HG02885 (cell line): ENCODE measurements around the gene ABI1.
A peak's percentile ranks its signal among the peaks of the same experiment; 100 is the strongest.

Source experiments
- ATAC-seq: cut with Tn5 transposase; IDR thresholded peaks from one replicate; pipeline ENCODE4 v1.9.1; 2021; ENCODE audit warnings: mild to moderate bottlenecking; ENCODE audit not compliant: unreplicated experiment, poor library complexity

ABI1 gene

DNA sequence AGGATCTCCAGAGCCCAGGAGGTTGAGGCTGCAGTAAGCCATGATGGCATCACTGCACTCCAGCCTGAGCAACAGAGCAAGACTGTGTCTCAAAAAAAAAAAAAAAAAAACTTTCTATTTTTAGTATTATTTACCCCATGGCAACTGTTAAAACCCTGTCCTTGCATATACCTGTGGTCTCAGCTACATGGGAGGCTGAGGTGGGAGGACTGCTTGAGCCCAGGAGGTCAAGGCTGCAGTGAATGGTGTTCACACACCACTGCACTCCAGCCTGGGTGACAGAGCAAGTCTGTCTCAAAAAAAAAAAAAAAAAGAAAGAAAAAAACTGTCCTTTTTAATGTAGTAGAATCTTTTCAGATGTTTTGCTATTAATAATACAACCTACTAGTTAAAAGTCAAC lies 3.2 kb downstream of the ABI1 start:
- ATAC-seq, result peak; percentile 6

DNA sequence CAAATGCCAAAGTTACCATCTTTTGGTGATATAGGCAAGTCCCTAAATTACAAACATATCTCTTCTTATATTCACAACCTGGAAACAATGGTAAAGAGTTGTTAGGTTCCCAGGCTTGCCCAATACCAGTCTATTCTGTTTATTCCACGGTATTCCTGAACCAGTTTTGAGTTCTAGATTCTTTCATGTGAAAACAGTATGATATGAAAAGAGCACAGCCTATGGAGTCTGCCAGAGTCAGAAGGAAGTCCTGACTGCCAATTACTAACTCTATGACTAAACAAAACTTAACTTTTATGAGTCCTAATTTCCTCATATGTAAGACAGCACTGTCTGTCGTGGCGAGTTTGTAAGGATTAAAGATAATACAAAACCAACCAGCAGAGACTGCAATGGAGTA lies 5.6 kb downstream of the ABI1 start:
- no peak for ATAC-seq

DNA sequence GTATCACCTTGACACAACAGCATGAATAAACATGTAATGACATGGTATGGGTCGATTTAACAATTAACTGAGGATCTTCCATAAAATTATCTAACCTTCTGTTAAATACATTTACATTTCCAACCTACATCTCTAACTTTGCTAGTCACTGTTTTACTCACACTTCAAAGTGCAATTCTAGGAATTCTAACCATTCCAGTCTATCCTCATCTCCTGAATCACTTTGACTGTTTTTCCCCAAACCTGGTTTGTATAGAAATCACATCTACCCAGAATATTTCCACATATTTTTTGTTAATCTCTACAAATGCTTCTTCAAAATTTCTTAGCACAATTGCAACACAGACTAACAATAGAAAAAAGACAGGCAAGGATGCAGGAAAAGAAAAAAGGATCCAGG lies 6.2 kb downstream of the ABI1 start:
- ATAC-seq, result no peak

DNA sequence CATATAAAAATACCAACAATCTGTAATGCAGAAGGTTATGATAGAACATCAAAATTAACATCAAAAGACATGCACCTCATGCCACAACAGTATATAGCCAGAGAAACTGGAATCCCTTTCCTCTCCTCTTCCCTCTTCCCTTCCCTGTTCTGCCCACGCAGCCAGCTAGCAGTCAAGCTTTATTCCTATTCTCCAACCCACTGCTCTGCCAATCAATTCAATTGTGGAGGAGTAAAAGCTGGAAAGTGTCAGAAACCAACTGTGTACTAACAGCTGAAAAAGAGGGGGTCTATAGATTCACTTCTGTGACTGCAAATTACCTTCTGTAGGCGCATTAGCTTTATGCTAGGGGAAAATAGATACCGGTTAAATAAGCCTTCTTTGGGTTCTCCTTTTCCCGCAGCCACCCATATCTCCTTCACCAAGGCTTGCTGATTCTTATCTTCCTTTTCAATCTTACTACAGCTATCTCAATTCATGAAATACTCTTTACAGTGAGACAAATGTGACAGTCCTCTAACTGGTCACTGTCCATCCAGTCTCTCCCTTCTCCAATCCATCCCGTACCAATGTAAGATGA lies 16.3 kb downstream of the ABI1 start:
- no peak for ATAC-seq

DNA sequence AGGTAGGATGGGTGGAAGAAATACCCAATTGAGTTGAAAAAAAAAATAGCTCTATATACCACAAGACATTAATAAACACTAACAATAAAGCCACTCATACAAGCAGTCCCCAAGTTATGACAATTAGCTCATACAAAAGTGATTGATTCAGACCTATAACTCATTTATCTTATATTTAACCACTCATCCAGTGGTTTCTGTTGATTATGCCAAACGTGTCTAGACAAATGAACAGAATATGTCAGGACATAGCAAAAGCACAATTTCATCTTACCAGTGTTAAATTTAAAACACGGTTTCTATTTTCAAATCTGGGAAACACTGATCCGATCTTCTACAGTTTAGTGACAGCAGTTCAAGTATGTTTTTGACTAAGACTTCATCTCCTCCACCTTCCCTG lies 17.0 kb downstream of the ABI1 start:
- ATAC-seq, result no peak

DNA sequence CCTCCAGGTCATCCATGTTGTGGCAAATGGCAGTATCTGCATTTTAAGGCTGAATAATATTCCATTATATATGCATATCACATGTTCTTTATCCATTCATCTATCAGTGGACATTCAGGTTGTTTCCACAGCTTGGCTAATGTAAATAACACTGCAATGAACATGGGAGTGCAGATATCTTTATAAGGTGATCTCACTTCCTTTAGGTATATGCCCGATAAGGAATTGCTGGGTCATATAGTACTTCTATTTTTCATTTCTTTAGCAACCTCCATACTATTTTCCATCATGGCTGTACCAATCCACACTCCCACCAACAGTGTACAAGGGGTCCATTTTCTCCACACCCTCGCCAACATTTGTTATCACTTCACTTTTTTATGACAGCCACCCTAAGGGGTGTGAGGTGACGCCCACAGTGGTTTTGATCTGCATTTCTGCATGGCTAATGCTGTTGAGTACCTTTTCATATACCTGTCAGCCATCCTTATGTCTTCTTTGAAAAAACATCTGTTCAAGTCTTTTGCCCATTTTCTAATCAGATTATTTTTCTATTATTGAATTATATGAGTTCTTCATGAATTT lies 18.9 kb downstream of the ABI1 start:
- no peak for ATAC-seq

DNA sequence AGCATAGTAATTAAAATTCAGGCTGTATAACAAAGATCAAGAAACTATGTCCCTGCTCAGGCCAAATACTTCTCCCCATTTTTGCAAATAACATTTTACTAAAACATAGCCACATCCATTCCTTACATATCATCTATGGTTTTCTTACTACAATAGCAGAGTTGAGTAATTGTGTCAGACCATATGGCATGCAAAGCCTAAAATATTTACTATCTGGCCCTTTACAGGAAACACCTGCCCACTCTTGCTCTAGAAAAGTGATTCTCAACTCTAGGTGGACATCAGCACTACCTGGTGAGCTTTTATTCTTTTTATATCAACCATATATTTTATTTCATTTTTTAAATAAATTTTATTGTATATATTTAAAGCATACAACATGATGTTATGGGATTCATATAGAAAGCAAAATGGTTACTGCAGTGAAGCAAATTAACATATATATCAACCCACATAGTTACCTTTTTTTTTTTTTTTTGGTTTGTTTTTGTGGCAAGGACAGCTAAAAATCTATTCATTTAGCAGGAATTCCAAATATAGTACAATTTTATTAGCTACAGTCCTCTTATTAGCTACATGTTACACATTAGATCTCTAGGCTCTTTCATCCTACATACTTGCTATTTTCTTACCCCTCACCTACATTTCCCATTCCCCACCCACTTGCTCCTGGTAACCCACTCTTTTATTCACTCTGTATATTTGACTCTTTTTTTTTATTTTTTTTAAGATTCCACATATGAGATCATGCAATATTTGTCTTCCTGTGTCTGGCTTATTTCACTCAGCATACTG lies 19.6 kb downstream of the ABI1 start:
- ATAC-seq, result peak; percentile 66

DNA sequence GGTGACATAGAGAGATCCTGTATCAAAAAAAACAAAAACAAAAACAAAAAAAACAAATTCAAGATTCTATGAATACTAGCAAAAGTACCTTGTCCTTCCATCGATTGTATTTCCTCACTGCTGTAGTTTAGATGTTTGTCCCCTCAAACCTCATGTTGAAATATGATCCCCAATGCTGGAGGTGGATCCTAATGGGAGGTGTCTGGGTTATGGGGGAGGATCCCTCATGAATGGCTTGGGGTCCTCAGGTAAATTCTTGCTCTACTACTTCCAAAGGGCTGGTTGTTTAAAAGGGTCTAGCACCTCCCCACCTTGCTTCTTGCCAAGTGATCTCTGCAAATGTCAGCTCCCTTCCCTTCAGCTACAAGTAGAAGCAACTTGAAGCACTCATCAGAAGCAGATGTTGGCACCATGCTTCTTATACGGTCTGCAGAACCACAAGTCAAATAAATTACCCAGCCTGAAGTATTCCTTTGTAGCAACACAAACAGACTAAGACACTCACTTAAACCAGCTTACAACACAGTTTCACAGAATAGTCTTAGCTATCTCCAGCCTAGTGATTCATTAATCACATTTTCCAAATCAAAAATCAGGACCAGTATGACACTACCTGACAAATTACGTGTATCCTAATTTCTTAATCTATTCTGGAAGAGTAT lies 20.7 kb downstream of the ABI1 start:
- no peak for ATAC-seq

DNA sequence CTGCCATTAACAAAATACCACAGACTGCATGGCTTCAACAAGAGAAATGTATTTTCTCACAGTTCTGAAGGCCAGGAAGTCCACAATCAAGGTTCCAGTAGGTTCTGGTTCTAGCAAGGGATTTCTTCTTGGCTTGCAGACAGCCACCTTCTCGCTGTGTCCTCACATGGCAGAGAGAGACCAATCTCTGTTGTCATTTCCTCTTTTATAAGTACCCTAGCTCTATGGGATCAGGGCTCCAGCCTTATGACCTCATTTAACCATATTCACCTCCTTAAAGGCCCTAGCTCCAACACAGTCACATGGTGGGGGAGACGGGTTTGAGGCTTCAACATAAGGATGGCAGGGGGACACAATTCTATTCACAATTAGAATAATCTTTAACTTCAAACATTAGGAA lies 23.6 kb downstream of the ABI1 start:
- ATAC-seq, result no peak

DNA sequence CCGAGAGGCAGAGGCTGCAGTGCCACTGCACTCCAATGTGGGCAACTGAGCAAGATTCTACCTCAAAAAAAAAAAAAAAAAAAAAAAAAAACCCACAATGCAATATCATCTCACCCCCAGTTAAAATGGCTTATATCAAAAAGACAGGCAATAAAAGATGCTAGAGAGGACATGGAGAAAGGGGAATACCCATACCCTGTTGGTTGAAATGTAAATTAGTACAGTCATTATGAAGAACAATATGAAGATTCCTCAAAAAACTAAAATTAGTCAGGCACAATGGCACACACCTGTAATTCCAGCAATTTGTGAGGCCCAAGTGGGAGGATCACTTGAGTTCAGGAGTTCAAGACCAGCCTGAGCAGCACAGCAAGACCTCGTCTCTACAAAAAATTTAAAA lies 25.7 kb downstream of the ABI1 start:
- no peak for ATAC-seq

DNA sequence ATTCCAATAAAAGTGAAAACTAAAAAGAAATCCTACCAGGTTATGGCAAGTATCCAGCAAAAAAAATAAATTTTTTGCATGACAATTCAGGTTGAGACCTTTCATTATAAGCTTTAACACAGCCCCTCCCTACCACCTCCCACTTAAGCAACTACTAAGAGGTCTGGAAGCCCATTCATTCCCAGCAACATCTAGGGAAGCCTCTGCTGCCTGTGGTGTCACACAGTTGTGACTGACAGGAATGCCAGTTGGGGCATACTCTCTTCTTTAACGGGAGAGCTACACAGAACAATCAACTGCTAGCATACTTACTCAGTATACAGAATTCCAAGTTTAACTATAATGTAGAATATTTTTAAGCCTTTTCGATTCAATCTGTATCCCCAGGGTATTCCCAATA lies 27.8 kb downstream of the ABI1 start:
- no peak for ATAC-seq

DNA sequence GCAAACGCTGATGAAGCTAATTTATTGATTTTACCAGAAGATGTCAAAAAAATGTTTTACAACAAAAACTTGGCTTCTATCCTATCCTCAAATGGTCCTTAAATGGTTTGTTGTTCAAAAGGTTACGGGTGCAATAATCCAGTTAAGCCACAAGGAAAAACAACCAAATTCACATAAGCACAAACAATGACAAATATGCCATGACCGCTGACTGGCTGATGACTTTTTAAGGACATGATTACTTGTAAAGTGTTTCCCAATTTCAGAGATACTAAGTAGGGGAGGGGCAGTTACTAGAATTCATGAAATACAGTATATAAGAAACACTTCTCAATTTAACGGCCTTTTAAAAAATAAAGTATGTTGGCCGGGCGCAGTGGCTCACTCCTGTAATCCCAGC lies 28.8 kb downstream of the ABI1 start:
- ATAC-seq, result no peak

DNA sequence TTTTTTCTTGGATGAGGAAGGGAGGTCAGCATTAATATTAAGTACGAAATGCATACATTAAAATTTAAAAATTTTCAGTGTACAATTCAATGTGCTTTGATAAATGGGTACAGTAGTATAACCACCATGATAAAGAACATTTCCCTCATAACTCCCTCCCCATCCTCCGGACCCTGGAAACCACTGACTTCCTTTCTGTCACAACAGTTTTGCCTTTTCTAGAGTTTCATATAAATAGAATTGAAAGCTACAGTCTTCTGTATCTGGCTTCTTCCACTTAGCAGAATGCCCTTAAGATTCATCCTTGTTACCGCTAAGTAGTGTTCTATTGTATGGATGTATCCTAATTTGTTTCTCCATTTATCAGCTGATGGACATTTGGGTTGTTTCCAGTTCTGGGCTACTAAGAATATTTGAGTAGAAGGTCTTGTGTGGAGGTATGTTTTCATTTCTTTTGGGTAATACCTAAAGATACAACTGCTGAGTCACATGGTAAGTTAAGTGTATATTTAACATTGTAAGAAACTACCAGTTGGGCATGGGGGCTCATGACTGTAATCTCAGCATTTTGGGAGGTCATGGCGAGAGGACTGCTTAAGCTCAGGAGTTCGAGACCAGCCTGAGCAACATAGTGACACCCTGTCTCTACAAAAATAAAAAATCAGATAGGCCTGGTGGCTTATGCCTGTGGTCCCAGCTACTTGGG lies 30.8 kb downstream of the ABI1 start:
- ATAC-seq, result no peak

DNA sequence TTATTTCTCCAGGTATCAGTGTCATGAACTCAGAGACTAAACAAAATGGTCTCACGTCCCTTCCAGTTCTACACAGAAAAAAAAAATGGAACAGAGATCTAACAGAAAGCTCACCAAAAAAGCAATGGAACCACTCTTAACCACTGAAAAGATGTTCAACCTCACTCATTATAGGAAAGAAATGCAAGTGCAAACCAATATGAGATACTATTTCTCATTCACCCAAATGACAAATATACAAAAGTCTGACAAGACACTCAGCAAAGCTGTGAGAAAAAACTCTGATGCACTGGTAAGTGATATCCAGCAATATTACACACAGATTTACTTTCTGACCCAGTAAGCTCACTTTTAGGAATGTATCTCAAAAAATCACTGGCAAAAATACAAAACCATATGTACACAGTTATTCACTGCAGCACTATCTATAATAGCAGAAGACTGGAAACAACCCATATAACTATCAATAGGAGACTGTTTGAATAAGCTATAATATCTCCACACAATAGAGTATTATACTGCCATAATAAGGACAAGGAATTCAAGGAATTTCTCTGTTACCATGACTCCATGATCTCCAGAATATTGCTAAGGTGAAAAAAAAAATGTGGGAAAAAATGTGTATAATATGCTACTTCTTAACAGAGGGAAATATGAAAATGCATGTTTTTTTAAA lies 36.6 kb downstream of the ABI1 start:
- ATAC-seq, result no peak

DNA sequence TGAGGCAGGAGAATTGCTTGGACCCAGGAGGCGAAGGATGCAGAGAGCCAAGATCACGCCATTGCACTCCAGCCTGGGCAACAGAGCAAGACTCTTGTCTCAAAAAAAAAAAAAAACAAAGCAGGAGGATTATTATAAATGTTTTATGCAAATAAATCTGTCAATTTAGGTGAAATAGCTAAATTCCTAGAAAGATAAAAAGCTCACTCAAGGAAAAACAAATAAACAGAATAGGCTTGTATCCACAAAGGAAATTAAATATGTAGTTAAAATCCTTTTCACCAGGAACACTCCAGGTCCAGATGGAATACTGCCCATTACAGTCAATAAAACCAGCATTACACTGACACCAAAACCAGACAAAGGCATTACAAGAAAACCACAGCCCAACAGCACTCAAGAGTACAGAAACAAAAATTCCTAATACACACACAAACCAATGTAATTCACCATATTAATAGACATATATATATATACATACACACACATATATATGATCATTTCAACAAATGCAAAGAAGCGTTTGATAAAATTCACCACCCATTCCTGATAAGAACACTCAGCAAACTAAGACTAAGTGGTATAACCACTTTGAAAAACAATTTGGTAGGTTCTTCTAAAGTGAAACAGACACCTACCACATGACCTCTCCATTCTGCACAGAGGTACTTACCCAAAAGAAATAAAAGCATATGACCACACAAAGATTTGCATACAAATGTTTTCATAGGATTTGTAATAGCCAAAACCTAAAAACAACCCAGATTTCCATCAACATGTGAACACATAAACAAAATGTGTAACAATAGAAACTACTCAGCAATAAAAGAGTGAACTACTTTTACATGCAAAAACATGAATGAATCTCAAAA lies 38.8 kb downstream of the ABI1 start:
- no peak for ATAC-seq

DNA sequence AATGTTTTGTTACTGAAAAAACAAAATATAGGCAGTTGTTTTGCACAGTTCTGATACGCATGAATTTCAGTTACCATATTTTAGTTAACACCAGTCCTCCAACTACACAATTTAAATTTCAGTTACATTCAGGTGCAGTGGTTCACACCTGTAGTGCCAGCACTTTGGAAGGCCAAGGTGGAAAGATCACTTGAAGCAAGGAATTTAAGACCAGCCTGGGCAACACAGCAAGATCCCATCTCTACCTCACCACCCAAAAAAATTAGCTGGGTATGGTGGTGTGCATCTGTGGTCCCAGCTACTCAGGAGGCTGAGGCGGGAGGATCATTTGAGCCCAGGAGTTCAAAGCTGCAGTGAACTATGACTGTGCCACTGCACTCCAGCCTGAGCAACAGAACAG lies 45.3 kb downstream of the ABI1 start:
- ATAC-seq, result no peak

DNA sequence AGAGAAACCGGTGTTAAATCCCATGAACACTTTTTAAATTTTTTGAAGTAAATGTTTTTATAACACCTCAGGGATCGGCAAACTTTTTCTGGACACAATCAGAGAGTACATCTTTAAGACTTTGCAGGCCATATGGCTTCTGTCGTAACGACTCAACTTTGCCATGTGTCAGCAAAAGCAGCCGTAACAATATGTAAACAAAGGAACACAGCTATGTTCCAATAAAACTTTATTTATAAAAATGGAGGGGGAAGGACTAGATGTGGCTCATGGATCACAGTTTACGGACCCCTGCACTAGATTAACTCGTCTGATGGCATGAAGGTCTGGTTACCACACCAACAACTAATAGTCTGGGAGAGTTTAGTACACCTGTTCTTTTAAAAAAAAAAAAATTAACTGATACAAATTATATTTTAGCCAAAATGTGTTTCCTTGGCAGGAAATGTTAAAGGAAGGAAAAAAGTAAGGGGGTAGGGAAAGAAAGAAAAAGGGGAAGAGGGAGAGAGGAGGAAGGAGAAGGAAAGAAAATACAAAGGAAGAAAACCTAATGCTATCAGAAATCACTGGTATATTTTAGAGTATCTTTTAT lies 50.2 kb downstream of the ABI1 start:
- ATAC-seq, result no peak

DNA sequence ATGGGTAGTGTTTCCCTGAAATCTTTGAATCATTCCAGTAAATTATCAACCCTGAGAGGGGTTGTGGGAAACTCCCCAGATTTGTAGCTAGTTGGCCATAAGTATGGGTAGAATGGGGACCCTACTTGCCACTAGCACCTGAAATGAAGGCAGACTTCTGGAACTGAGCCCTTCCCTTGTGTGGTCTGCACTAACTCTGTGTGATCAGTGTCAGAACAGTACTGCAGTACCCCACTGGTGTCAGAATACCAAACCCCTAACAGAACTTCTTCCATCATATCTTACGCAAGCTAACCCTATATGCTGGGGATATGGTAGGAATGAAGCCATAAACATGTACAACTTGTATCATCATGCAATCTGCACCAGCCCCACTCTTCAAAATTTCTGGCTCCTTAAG lies 50.8 kb downstream of the ABI1 start:
- ATAC-seq, result no peak

DNA sequence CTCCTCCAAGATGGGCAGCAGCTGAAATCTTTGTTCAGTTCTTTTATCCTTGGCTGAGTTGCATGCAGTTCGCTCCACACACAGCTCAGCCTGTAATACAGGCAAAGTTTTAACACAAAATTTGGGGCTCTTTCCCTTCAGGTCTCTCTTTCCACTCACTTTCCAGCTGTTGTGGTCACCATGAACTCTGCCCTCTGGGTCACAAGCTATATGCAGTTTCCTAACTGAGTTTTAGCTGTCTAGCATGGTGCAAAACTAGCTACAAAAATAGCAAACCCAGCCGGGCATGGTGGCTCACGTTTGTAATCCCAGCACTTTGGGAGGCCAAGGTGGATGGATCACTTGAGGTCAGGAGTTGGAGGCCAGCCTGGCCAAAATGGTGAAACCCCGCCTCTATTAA lies 53.2 kb downstream of the ABI1 start:
- ATAC-seq, result no peak
